ENCODE results near the gene COX15. TPM values are rescaled to one million over a fixed set of nuclear protein-coding genes. Genes with fewer than 3 reads are reported as not detected.

COX15 gene
- total and polyA plus RNA-seq, 2 donors (not counting 3 experiments of a cell fraction or from before 2014, with no cell fraction given) = 16.6 to 34.6 TPM

DNA sequence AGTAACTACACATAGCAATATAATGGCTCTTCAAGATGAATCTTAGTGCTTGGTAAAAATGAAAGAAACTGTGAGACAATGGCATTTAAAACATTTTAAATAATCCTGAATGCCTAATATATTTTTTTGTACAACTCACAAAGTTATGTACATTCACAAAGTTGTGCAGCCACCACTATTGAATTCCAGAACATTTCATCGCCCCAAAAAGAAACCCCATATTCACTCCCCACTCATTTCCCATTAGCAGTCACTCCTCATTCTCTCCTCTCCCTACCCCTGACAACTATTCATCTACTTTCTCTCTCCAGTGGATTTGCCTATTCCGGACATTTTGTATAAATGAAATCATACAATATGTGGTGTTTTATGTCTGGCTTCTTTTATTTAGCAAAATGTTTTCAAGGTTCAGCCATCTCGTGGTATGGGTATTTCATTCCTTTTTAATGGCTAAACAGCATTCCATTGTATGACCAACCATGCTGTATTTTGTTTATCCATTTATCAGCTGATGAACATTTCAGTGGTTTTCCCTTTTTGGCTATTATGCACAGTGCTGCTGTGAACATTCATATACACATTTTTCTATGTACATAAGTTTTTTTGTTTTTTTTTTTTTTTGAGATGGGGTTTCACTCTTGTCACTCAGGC lies 37.9 kb downstream of the COX15 start:
- no peak for DNase-seq (ENCODE audit: low read depth, low spot score)

More for the DNA sequence above, 37.9 kb downstream of the COX15 start:
- ChIA-PET POLR2A (no interaction called here), CTCF (no interaction called here)
- TF ChIP-seq, protein P1, sequence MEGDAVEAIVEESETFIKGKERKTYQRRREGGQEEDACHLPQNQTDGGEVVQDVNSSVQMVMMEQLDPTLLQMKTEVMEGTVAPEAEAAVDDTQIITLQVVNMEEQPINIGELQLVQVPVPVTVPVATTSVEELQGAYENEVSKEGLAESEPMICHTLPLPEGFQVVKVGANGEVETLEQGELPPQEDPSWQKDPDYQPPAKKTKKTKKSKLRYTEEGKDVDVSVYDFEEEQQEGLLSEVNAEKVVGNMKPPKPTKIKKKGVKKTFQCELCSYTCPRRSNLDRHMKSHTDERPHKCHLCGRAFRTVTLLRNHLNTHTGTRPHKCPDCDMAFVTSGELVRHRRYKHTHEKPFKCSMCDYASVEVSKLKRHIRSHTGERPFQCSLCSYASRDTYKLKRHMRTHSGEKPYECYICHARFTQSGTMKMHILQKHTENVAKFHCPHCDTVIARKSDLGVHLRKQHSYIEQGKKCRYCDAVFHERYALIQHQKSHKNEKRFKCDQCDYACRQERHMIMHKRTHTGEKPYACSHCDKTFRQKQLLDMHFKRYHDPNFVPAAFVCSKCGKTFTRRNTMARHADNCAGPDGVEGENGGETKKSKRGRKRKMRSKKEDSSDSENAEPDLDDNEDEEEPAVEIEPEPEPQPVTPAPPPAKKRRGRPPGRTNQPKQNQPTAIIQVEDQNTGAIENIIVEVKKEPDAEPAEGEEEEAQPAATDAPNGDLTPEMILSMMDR (IDR thresholded peaks at IDR 0.05; ENCODE audit: extremely low read depth in 1 of 2, insufficient read depth in 1 of 2, low read depth in 1 of 2, low read length in 2 of 2) = no peak
- no peak for TF ChIP-seq JUN (IDR thresholded peaks at IDR 0.05; ENCODE audit: borderline replicate concordance, insufficient read depth, insufficient read length, low read depth)
- no peak for TF ChIP-seq MYC (IDR thresholded peaks at IDR 0.05; ENCODE audit: low read depth, low read length)
- TF ChIP-seq POLR2AphosphoS5 (IDR thresholded peaks at IDR 0.05; ENCODE audit: insufficient read depth, low read depth, low read length) = no peak
- TF ChIP-seq EZH2 (IDR thresholded peaks at IDR 0.05; ENCODE audit: borderline replicate concordance, low read depth, low read length, severe bottlenecking) = no peak
- TF ChIP-seq, protein P2, sequence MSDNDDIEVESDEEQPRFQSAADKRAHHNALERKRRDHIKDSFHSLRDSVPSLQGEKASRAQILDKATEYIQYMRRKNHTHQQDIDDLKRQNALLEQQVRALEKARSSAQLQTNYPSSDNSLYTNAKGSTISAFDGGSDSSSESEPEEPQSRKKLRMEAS (IDR thresholded peaks at IDR 0.05; ENCODE audit: insufficient read depth, insufficient read length) = no peak
- TF ChIP-seq FOS (IDR thresholded peaks at IDR 0.05; ENCODE audit: borderline replicate concordance, insufficient read depth, low read length) = no peak
- TF ChIP-seq GATA2 (IDR thresholded peaks at IDR 0.05; ENCODE audit: insufficient read depth, insufficient read length, low read depth, low read length) = no peak
- TF ChIP-seq POLR2A (IDR thresholded peaks at IDR 0.05; ENCODE audit: low read depth, low read length) = no peak
- H3K4me1 ChIP-seq (ENCODE audit: control insufficient read depth, extremely low read depth, insufficient read depth, low read length) = no peaks in the 10 kb centered on the region
- no peaks in the 10 kb centered on the region for H3K79me2 ChIP-seq (ENCODE audit: control insufficient read depth, insufficient read depth, low read length)
- FAIRE-seq = no peak
- no peak overlapping the region for H3K9ac ChIP-seq (replicated peaks; ENCODE audit: extremely low read depth, insufficient read depth, low read length)
- intact Hi-C loops (cut with micrococcal nuclease) = no loop called here
- dilution Hi-C loops (cut with MboI; ENCODE audit: extremely low pct_ligation_motif_present, low sequenced_read_pairs) = no loop called here
- no peak overlapping the region for H3K27ac ChIP-seq (ENCODE audit: insufficient read depth, low read depth, low read length)
- H3K9me1 ChIP-seq (replicated peaks; ENCODE audit: control insufficient read depth, extremely low read depth, insufficient read depth, low read length) = no peaks in the 10 kb centered on the region
- no peaks in the 10 kb centered on the region for H3K9me3 ChIP-seq (replicated peaks; ENCODE audit: control insufficient read depth, insufficient read depth, low read length)
- H3K4me3 ChIP-seq (replicated peaks in 1 of 3; ENCODE audit: insufficient read depth in 1 of 3, low read depth in 1 of 3, low read length in 3 of 3) = no peak overlapping the region
- no peaks in the 10 kb centered on the region for H3K27me3 ChIP-seq (ENCODE audit: control insufficient read depth in 2 of 2, insufficient read depth in 2 of 2, low read length in 2 of 2)
- peaks cover 8 to 18% of the 10 kb centered on the region in 2 experiments for H3K36me3 ChIP-seq (ENCODE audit: control insufficient read depth in 2 of 2, extremely low read depth in 1 of 2, insufficient read depth in 2 of 2, low read length in 2 of 2)
- BruUV-seq (replicated peaks) = no TSS peak
- no peak overlapping the region for H2AFZ ChIP-seq (ENCODE audit: low read depth, low read length)
- H3K4me2 ChIP-seq (ENCODE audit: insufficient read depth, low read length) = no peak overlapping the region
- no peaks in the 10 kb centered on the region for H4K20me1 ChIP-seq (replicated peaks; ENCODE audit: control insufficient read depth, extremely low read depth, insufficient read depth, low read length)
